DOHH2 (cell line): Measurements from ENCODE around the gene AJAP1.

Experiments used
- H3F3A ChIP-seq: fragments of 200-600 bp; sonication (generic), shearing (Covaris generic); 2 replicates; pipeline ENCODE4 v1.6.0; 2016; ENCODE audit warnings: antibody characterized with exemption, mild to moderate bottlenecking; ENCODE audit not compliant: control insufficient read depth, insufficient read depth
- H3K27ac ChIP-seq: fragments of 200-600 bp; sonication (generic); 2 replicates; pipeline ENCODE4 v1.5.1; 2014; ENCODE audit warnings: low read depth, mild to moderate bottlenecking, low read length, moderate library complexity
- H3K27me3 ChIP-seq: fragments of 200-600 bp; sonication (generic); 2 replicates; pipeline ENCODE4 v1.6.1; 2014; ENCODE audit warnings: mild to moderate bottlenecking, low read length, mixed read lengths; ENCODE audit not compliant: control insufficient read depth
- H3K36me3 ChIP-seq: fragments of 200-600 bp; sonication (generic); 2 replicates; pipeline ENCODE4 v1.6.1; 2014; ENCODE audit warnings: mild to moderate bottlenecking, low read length, moderate library complexity, mixed read lengths; ENCODE audit not compliant: control insufficient read depth
- H3K4me1 ChIP-seq: fragments of 200-600 bp; sonication (generic); 2 replicates; pipeline ENCODE4 v1.6.1; 2014; ENCODE audit warnings: mild to moderate bottlenecking, low read length, mixed read lengths; ENCODE audit not compliant: control insufficient read depth
- H3K4me2 ChIP-seq: fragments of 200-600 bp; sonication (generic); 2 replicates; pipeline ENCODE4 v1.6.0; 2014; ENCODE audit warnings: mild to moderate bottlenecking, low read length, moderate library complexity
- H3K4me3 ChIP-seq: fragments of 200-600 bp; sonication (generic); 2 replicates; pipeline ENCODE4 v1.5.1; 2014; ENCODE audit warnings: mild to moderate bottlenecking, low read length, mixed read lengths
- H3K79me2 ChIP-seq: fragments of 200-600 bp; sonication (generic); 2 replicates; pipeline ENCODE4 v1.6.1; 2014; ENCODE audit warnings: mild to moderate bottlenecking, low read length, mixed read lengths; ENCODE audit not compliant: control insufficient read depth
- H3K9me2 ChIP-seq: fragments of 200-600 bp; sonication (generic); replicated peaks from 2 replicates; pipeline ENCODE4 v1.6.1; 2014; ENCODE audit warnings: mild to moderate bottlenecking, low read length, mixed read lengths; ENCODE audit not compliant: control insufficient read depth
- H3K9me3 ChIP-seq: fragments of 200-600 bp; sonication (generic); 2 replicates; pipeline ENCODE4 v1.6.1; 2014; ENCODE audit warnings: antibody characterized with exemption, low read length, mixed read lengths; ENCODE audit not compliant: control insufficient read depth, insufficient read depth
- H4K20me1 ChIP-seq: fragments of 200-600 bp; sonication (generic); 2 replicates; pipeline ENCODE4 v1.6.0; 2014; ENCODE audit warnings: low read depth, mild to moderate bottlenecking, antibody characterized with exemption, low read length, moderate library complexity; ENCODE audit not compliant: control insufficient read depth, insufficient read depth
- CTCF ChIP-seq: fragments of 200-600 bp; sonication (generic); IDR thresholded peaks from one replicate; pipeline ENCODE4 v1.5.1; 2014; ENCODE audit warnings: antibody characterized with exemption, mild to moderate bottlenecking, low read depth, low read length; ENCODE audit not compliant: poor library complexity, severe bottlenecking
- EZH2phosphoT487 ChIP-seq: fragments of 200-600 bp; sonication (generic); IDR thresholded peaks from 2 replicates; pipeline ENCODE4 v1.6.1; 2017; ENCODE audit warnings: borderline replicate concordance, mild to moderate bottlenecking, antibody characterized with exemption, low read length, moderate library complexity, mixed read lengths

AJAP1 gene

GRCh38 chr1:4728319-4729089, 74.1 kb downstream of the AJAP1 start:
- Histone ChIP-seq H3K9me3 (no peaks in the 10 kb centered on the region), H3K79me2 (no peaks in the 10 kb centered on the region), H3K9me2 (no peaks in the 10 kb centered on the region), H3K36me3 (no peaks in the 10 kb centered on the region), H3F3A (no peaks in the 10 kb centered on the region), H4K20me1 (no peaks in the 10 kb centered on the region), H3K27ac (no peak overlapping the region), H3K4me2 (no peak overlapping the region), H3K4me1 (no peaks in the 10 kb centered on the region), H3K27me3 (no peaks in the 10 kb centered on the region), H3K4me3 (no peak overlapping the region)
- TF ChIP-seq EZH2phosphoT487 (no peak), CTCF (no peak)

GRCh38 chr1:4729090-4729471, 74.7 kb downstream of the AJAP1 start:
- Histone ChIP-seq H3K36me3 (no peaks in the 10 kb centered on the region), H3K4me2 (no peak overlapping the region), H3K27ac (no peak overlapping the region), H3K9me2 (no peaks in the 10 kb centered on the region), H3K4me1 (no peaks in the 10 kb centered on the region), H3K27me3 (no peaks in the 10 kb centered on the region), H3K9me3 (no peaks in the 10 kb centered on the region), H3K4me3 (no peak overlapping the region), H3F3A (no peaks in the 10 kb centered on the region), H4K20me1 (no peaks in the 10 kb centered on the region), H3K79me2 (no peaks in the 10 kb centered on the region)
- TF ChIP-seq CTCF, result no peak
- TF ChIP-seq EZH2phosphoT487, result no peak

- Histone ChIP-seq H3K27me3 (no peaks in the 10 kb centered on the region), H3K36me3 (no peaks in the 10 kb centered on the region), H4K20me1 (no peaks in the 10 kb centered on the region), H3K4me2 (no peak overlapping the region), H3K27ac (no peak overlapping the region), H3F3A (no peaks in the 10 kb centered on the region), H3K4me1 (no peaks in the 10 kb centered on the region), H3K9me3 (no peaks in the 10 kb centered on the region), H3K4me3 (no peak overlapping the region), H3K9me2 (no peaks in the 10 kb centered on the region), H3K79me2 (no peaks in the 10 kb centered on the region)
- TF ChIP-seq EZH2phosphoT487 (no peak), CTCF (no peak)
Observed at GRCh38 chr1:4730078-4730477, 75.7 kb downstream of the AJAP1 start.
